Suprapubic skin (tissue), 4 donors: ENCODE measurements around the gene PISD.

Experiments used
- EP300 ChIP-seq: sonication (generic); formaldehyde crosslinking; IDR thresholded peaks from one replicate; pipeline ENCODE4 v1.6.1; 2017; ENCODE audit warnings: antibody characterized with exemption
- POLR2A ChIP-seq, 2 donors: fragments of 450-650 bp; IDR thresholded peaks; one replicate each; pipeline ENCODE4 v1.6.1; 2017; ENCODE audit warnings: antibody characterized with exemption in 2 of 2, mild to moderate bottlenecking in 2 of 2, moderate library complexity in 2 of 2
- POLR2AphosphoS5 ChIP-seq, 3 donors: sonication (generic); formaldehyde crosslinking; IDR thresholded peaks; one replicate each; pipeline ENCODE4 v1.6.1; 2017; ENCODE audit warnings: antibody characterized with exemption in 3 of 3
- TF ChIP-seq, protein P1 (sequence below), 2 donors: fragments of 200-600 bp in 1 of 2; fragments of 450-650 bp in 1 of 2; sonication (generic) in 1 of 2; IDR thresholded peaks; one replicate each; pipeline ENCODE4 v1.5.1; 2016 to 2019; ENCODE audit warnings: antibody characterized with exemption in 2 of 2, mild to moderate bottlenecking in 1 of 2, moderate library complexity in 1 of 2

- no peak for TF ChIP-seq POLR2A (IDR thresholded peaks at IDR 0.05)
- TF ChIP-seq, protein P1, sequence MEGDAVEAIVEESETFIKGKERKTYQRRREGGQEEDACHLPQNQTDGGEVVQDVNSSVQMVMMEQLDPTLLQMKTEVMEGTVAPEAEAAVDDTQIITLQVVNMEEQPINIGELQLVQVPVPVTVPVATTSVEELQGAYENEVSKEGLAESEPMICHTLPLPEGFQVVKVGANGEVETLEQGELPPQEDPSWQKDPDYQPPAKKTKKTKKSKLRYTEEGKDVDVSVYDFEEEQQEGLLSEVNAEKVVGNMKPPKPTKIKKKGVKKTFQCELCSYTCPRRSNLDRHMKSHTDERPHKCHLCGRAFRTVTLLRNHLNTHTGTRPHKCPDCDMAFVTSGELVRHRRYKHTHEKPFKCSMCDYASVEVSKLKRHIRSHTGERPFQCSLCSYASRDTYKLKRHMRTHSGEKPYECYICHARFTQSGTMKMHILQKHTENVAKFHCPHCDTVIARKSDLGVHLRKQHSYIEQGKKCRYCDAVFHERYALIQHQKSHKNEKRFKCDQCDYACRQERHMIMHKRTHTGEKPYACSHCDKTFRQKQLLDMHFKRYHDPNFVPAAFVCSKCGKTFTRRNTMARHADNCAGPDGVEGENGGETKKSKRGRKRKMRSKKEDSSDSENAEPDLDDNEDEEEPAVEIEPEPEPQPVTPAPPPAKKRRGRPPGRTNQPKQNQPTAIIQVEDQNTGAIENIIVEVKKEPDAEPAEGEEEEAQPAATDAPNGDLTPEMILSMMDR (IDR thresholded peaks at IDR 0.05): no peak
- no peak for TF ChIP-seq POLR2AphosphoS5 (IDR thresholded peaks at IDR 0.05)
- TF ChIP-seq EP300: no peak
Measured at GRCh38 chr22:31618471-31619176, 43.4 kb downstream of the PISD start.
